Duodenal mucosa (tissue), 2 donors: ENCODE measurements around the gene PDGFC.

Experiments
- H3K27ac ChIP-seq: one replicate; pipeline ENCODE4 v1.7.0; 2013; ENCODE audit warnings: low read depth, low read length
- H3K27me3 ChIP-seq, 2 donors: one replicate each; pipeline ENCODE4 v1.7.0; 2013; ENCODE audit warnings: low read length in 2 of 2, control low read depth in 1 of 2; ENCODE audit not compliant: insufficient read depth in 2 of 2, control insufficient read depth in 1 of 2
- H3K36me3 ChIP-seq, 2 donors: one replicate each; pipeline ENCODE4 v1.7.0; 2013; ENCODE audit warnings: low read length in 2 of 2, control low read depth in 1 of 2; ENCODE audit not compliant: insufficient read depth in 2 of 2, control insufficient read depth in 1 of 2
- H3K4me1 ChIP-seq, 2 donors: one replicate each; pipeline ENCODE4 v1.7.0; 2013; ENCODE audit warnings: low read length in 2 of 2, control low read depth in 1 of 2; ENCODE audit not compliant: insufficient read depth in 2 of 2, control insufficient read depth in 1 of 2
- H3K4me3 ChIP-seq, 2 donors: one replicate each; pipeline ENCODE4 v1.7.0; 2013; ENCODE audit warnings: low read length in 2 of 2, low read depth in 1 of 2
- H3K9ac ChIP-seq, 2 donors: one replicate each; pipeline ENCODE4 v1.7.0; 2013; ENCODE audit warnings: low read length in 2 of 2, low read depth in 1 of 2
- H3K9me3 ChIP-seq, 2 donors: one replicate each; pipeline ENCODE4 v1.7.0; 2013; ENCODE audit warnings: low read length in 2 of 2, control low read depth in 1 of 2; ENCODE audit not compliant: control insufficient read depth in 1 of 2

The PDGFC gene

GRCh38 chr4:156734965-156735895 is 236.4 kb downstream of the PDGFC start:
- Histone ChIP-seq H3K9me3 (peaks cover 9 to 13% of the 10 kb centered on the region in 2 donors), H3K4me1 (no peaks in the 10 kb centered on the region), H3K9ac (no peak overlapping the region), H3K36me3 (no peaks in the 10 kb centered on the region), H3K27ac (no peak overlapping the region), H3K4me3 (no peak overlapping the region), H3K27me3 (no peaks in the 10 kb centered on the region)

- peaks cover 9 to 13% of the 10 kb centered on the region in 2 donors for H3K9me3 ChIP-seq
Measured at GRCh38 chr4:156733582-156733981, 238.0 kb downstream of the PDGFC start.

GRCh38 chr4:156732634-156733033 is 239.0 kb downstream of the PDGFC start:
- no peak overlapping the region for H3K27ac ChIP-seq
- H3K9me3 ChIP-seq = peaks cover 9 to 13% of the 10 kb centered on the region in 2 donors
- no peaks in the 10 kb centered on the region for H3K27me3 ChIP-seq
- H3K4me1 ChIP-seq = no peaks in the 10 kb centered on the region
- H3K4me3 ChIP-seq = no peak overlapping the region
- H3K36me3 ChIP-seq = no peaks in the 10 kb centered on the region
- H3K9ac ChIP-seq = no peak overlapping the region

More at GRCh38 chr4:156733582-156733981, 238.0 kb downstream of the PDGFC start:
- no peaks in the 10 kb centered on the region for H3K4me1 ChIP-seq
- no peak overlapping the region for H3K27ac ChIP-seq
- H3K4me3 ChIP-seq = no peak overlapping the region
- H3K27me3 ChIP-seq = no peaks in the 10 kb centered on the region
- no peaks in the 10 kb centered on the region for H3K36me3 ChIP-seq
- no peak overlapping the region for H3K9ac ChIP-seq

GRCh38 chr4:156729416-156729815 is 242.2 kb downstream of the PDGFC start:
- Histone ChIP-seq H3K27me3 (no peaks in the 10 kb centered on the region), H3K9ac (no peak overlapping the region), H3K27ac (no peak overlapping the region)

GRCh38 chr4:156725257-156725656 is 246.3 kb downstream of the PDGFC start:
- Histone ChIP-seq H3K4me3 (no peak overlapping the region), H3K9me3 (no peaks in the 10 kb centered on the region), H3K27ac (no peak overlapping the region), H3K4me1 (peaks cover 0 to 5% of the 10 kb centered on the region in 2 donors), H3K9ac (no peak overlapping the region), H3K27me3 (no peaks in the 10 kb centered on the region), H3K36me3 (no peaks in the 10 kb centered on the region)

More at GRCh38 chr4:156729416-156729815, 242.2 kb downstream of the PDGFC start:
- Histone ChIP-seq H3K9me3 (peaks cover 9 to 13% of the 10 kb centered on the region in 2 donors), H3K4me1 (peaks cover 0 to 3% of the 10 kb centered on the region in 2 donors), H3K4me3 (no peak overlapping the region), H3K36me3 (no peaks in the 10 kb centered on the region)

GRCh38 chr4:156723951-156724668 is 247.5 kb downstream of the PDGFC start:
- H3K36me3 ChIP-seq = no peaks in the 10 kb centered on the region
- H3K9ac ChIP-seq = no peak overlapping the region
- H3K9me3 ChIP-seq = no peaks in the 10 kb centered on the region
- H3K27ac ChIP-seq = no peak overlapping the region
- H3K4me3 ChIP-seq = no peak overlapping the region
- H3K4me1 ChIP-seq = peaks cover 0 to 5% of the 10 kb centered on the region in 2 donors
- H3K27me3 ChIP-seq = no peaks in the 10 kb centered on the region

GRCh38 chr4:156718226-156718625 is 253.4 kb downstream of the PDGFC start:
- no peak overlapping the region for H3K4me3 ChIP-seq
- no peaks in the 10 kb centered on the region for H3K27me3 ChIP-seq
- H3K9me3 ChIP-seq = no peaks in the 10 kb centered on the region
- H3K4me1 ChIP-seq = no peaks in the 10 kb centered on the region
- no peak overlapping the region for H3K9ac ChIP-seq
- no peaks in the 10 kb centered on the region for H3K36me3 ChIP-seq
- no peak overlapping the region for H3K27ac ChIP-seq

GRCh38 chr4:156711193-156711590 is 260.4 kb downstream of the PDGFC start:
- no peaks in the 10 kb centered on the region for H3K36me3 ChIP-seq
- H3K27me3 ChIP-seq = no peaks in the 10 kb centered on the region
- H3K9ac ChIP-seq = no peak overlapping the region
- H3K9me3 ChIP-seq = no peaks in the 10 kb centered on the region
- no peaks in the 10 kb centered on the region for H3K4me1 ChIP-seq
- H3K27ac ChIP-seq = no peak overlapping the region
- H3K4me3 ChIP-seq = no peak overlapping the region
